ENCODE measurements around the gene KBTBD2.

DNA sequence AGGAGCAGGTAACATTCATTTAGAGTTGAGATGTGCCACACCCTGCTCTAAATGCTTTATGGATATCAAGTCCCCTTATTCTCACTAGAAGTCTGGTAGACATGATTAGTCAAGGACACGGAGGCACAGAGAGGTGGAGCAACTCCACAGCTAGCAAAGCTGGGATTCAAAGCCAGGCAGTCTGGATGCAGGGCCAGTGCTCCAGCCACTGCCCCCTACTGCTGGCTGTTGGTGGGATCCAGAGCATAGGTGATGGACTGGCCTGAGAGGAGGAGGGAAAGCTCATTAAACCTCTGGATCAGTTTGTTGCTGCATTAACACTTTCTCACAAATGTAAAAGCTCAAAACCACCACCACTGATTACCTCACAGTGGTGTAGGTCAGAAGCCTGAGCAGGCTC is 22.6 kb upstream of the KBTBD2 start:
- TF ChIP-seq, protein P1, sequence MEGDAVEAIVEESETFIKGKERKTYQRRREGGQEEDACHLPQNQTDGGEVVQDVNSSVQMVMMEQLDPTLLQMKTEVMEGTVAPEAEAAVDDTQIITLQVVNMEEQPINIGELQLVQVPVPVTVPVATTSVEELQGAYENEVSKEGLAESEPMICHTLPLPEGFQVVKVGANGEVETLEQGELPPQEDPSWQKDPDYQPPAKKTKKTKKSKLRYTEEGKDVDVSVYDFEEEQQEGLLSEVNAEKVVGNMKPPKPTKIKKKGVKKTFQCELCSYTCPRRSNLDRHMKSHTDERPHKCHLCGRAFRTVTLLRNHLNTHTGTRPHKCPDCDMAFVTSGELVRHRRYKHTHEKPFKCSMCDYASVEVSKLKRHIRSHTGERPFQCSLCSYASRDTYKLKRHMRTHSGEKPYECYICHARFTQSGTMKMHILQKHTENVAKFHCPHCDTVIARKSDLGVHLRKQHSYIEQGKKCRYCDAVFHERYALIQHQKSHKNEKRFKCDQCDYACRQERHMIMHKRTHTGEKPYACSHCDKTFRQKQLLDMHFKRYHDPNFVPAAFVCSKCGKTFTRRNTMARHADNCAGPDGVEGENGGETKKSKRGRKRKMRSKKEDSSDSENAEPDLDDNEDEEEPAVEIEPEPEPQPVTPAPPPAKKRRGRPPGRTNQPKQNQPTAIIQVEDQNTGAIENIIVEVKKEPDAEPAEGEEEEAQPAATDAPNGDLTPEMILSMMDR (conservative IDR thresholded peaks at IDR 0.05; ENCODE audit: low read depth, low read length), result no peak
- no peak for TF ChIP-seq EZH2 (IDR thresholded peaks at IDR 0.05; ENCODE audit: low read length, unreplicated experiment)
- TF ChIP-seq EZH2phosphoT487 (IDR thresholded peaks at IDR 0.05; ENCODE audit: borderline replicate concordance, low read length), result no peak
